DMS79 treated with DMSO at 0.1 percent for 48 hours (cell line): Measurements from ENCODE around the gene SDHAF2.
"Not testable (repeated sequence)": the region's sequence is repeated elsewhere in the genome, so short reads cannot be mapped to it uniquely, and the experiment has no call there.

ENCODE experiments used
- DNase-seq: peaks from one replicate; lab custom pipeline; 2025; lab: John Stamatoyannopoulos, UW

The SDHAF2 gene

DNA sequence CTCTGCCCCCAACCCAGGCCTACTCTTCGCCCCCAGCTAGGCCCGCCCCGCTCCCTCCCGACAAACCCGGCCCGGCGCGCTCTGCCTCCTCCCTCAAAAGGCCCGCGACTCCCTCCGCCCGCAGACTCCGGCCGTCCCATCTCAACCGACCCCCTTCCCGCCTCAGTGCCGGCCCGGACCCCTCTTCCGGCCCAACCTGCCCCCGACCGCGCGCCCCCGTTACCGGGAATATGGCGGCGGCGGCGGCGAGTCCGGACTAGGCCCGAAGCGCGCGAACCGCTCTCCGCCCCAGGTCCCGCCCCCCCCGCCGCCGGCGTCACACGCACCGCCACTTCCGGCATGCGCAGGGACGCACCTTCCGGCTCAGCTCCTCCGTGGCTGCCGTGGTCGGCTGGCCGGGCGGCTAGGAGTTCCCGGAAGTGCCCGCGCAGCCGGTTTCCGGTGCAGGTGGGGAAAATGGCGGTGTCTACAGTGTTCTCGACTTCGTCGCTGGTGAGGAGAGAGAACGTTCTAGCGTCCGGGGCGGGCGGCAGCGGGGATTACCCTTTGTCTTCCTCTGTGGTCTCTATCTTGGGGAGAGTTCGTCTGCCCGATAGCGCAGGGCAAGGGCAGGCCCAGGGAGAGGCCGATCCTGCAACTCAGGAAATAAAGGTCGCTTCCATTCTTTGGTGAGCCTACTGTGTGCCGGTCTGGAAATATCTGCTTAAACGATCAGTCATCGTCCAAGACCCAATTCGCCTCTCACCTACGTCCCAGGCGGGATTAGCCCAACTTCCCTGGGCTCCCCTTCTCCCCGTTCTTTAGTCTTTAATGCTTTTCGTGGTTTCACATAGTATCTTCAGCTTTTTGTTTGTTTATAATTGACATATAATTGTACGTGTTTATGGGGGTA, at the start of gene SDHAF2, which contains the start of gene CPSF7:
TSS of gene SDHAF2 (plus strand) at position 434 of the 892 bp plus-strand sequence. CDS start at position 457, 23 bp downstream.
TSS of gene CPSF7 (minus strand) at position 285 of the 892 bp plus-strand sequence. CDS start 740 bp downstream, outside the sequence.
- DNase-seq = peak; percentile 90

DNA sequence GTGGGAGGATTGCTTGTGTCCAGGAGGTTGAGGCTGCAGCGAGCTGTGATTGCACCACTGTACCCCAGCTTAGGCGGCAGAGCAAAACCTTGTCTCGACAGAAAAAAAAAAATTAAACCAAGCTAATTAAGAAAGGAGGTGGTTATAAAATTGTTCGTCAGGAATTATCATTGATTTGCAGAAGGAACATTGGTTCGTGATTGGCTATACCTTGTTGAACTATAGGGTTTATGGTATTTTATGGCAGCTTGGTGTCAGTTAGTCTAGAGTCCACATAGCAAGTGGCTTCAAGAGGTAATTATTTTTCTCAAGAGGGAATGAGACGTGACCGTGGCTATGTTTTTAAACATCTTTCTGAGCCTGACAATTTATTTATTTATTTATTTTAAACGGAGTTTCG, 49.0 kb upstream of the SDHAF2 start:
- DNase-seq = no peak

DNA sequence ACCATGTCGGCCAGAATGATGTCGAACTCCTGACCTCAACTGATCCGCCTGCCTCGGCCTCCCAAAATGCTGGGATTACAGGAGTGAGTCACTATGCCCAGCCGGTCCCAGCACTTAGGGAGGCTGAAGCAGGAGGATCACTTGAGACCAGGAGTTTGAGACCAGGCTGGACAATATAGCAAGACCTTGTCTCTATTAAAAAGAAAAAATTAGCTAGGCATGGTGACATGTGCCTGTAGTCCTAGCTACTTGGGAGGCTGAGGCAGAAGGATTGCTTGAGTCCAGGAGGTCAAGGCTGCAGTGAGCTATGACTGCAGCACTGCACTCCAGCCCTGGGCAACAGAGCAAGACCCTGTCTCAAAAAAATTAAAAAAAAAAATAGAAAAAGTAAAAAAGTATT, 46.1 kb upstream of the SDHAF2 start:
- not testable (repeated sequence) for DNase-seq

DNA sequence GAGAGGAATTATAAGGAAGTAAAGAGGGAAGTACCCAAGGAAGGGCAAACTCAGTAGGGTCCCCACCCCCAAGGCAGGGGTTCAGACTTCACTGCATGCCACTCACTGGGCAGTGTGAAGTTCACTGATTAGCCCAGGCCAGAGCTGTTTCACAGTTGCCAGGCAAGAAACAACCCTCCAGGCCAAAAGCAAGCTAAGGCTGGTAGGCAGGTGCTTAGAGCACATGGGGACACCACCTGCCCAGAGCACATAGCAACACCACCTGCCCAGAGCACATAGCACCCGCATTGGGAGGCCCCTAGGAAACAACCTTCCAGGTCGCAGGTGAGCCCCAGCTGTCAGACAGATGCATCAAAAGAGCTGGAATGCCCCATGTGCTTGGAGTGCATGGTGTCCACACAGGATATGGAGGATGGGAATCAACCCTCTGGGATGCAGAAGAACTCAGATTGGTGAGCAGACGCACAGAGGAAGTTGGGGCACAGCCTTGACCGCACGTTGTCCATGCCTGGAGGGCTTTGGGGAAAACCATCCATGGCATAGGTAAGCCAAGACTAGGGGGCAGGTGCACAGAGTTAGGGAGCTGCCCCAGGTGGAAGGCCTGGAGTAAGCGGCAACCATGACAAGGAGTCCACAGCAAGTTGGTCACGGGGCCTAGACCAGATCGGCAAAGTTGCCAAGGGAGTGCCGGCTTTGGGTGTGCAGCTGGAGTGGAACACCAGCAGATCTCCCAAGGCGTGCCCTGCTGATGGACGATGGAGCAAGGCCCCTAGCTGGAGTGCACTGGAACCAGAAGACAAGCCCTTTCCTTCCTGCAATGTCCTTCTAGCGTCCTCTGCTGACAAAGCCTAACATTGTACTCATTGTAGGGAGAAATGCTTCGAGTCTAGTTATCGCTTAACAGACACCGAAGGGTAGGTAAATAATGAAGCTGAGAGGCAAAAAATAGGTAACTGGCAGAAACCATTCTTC, 45.4 kb upstream of the SDHAF2 start:
- DNase-seq = no peak

DNA sequence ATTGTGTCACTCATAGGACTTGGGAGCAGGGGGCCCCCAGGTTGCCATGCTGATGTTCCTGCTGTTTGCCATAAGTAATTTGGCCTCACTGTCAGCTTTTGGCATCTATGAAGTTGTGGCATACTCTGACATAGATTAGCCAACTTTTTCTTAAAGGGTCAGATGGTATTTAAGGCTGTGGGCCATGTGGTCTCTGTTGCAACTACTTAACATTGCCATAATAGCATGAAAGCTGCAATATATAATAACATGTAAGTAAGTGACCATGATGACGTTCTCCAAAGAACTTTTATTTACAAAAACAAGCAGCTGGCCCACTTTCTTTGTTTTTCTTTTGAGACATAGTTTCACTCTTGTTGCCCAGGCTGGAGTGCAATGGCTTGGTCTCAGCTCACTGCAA, 39.8 kb upstream of the SDHAF2 start:
- DNase-seq = no peak

DNA sequence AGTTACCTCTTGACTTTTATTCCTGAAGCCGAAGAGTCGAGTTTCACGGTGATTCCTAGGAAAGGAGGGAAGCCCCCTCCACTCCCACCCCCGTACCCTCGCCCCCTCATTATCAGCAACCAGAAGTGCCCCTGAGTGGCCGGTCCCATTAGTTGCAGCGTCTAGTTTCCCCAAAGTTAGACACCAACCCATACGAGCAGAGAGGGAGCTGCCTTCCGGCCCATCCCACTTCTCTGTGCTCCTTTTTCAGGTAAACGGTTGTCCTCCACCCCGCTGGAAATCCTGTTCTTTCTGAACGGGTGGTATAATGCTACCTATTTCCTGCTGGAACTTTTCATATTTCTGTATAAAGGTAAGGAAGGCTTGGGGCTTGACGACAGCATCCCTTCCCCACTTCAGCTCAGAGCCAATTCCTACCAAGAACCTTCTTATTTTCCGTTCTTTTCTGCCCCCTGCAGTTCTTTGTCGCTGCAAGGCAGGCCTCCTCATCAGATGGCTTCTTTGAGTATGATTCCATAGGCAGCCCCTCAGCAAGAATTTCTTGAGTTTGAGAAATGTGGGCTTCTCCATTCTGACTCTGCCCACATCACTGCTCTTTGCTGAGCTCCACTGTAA, 36.8 kb upstream of the SDHAF2 start:
- peak; percentile 26 for DNase-seq

DNA sequence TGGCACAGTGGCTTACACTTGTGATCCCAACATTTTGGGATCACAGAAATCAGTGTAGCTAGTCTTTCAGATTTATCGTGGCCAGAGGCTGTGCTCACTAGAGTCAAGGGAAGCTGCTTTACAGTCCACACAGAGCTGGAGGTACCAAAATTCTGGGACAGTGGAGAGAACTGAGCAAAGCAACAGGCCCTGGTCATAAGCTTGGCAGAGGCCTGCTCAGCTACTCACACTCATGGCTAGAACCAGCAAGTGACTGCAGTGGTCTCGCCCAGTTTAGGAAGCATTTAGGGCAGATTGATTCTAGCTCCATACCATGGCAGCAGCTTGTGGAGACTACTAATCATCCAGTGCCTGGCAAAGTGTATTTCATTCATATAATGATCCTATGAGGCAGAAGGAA, 28.8 kb upstream of the SDHAF2 start:
- no peak for DNase-seq

DNA sequence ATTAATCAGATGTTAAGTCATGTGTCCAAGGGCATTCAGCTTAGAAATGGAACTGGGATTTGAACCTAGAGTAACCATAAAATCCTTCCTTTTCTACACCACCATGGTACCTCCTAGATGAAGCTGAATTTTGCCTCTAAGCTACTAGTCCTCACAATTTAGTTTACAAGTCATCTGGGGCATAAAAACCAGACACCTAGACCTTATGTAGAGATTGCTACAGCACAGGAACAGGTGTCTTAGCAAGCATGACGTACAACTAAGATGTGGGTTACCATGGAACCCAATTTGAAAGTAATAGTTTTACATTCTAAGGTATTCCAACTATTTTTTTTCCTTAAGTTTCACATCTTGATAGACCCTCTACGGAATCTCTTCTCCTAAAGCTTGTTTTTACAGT, 28.4 kb upstream of the SDHAF2 start:
- no peak for DNase-seq

DNA sequence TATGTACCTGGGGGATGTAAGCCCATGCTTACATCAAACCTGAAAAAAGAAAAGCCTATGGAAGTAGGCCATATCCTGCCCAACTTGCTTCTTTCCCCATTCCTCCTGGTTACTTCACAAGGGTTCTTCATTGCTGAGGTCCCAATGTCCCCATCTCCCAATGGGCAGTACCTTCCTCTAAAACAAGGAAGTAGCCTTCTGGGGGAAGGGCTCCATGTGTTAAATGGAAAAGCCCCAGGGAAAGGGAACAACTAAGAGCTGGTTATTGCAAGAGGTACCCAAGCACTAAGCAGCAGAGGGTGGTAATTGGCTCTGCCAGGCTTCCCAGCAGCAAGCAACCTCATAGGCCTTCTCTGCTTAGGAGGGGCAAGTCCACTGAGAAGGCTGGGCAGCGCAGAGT, 26.3 kb upstream of the SDHAF2 start:
- no peak for DNase-seq

DNA sequence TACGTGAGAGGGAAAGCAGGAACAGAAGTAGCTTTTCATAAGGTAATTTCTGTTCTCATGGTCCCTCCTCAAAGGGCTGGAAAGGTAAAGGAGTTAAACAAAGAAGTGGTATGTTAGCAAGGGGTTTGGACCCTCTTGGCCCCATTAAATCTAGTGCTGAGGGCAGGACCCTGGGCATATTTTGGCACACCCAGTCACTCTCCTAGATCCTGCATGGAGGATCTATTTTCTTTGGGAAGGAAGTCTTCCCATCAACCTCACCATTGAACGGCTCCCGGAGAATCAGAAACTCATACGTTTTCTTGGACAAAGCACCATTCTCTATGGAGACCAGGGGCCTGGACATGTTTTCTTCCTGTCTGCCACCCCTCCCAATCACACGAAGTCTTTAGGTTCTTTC, 25.8 kb upstream of the SDHAF2 start:
- no peak for DNase-seq

DNA sequence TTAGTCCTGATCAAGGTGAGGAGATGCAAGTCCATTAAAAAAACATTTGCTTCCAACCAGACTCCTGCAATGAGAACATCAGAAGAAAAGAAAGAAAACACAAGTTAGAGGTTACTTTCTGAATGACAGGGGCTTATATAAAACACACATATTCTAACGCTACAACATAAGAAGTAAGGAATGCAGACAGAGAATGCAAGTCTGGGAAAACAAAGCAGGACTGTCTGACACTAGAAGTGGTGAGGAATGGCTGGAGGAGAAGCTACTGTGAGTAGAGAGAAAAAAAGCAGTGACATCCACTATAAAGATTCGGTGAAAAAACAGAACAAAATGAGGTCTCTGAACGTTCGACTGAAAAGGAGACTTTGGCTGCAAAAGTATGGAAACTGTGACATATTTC, 25.3 kb upstream of the SDHAF2 start:
- DNase-seq = no peak

DNA sequence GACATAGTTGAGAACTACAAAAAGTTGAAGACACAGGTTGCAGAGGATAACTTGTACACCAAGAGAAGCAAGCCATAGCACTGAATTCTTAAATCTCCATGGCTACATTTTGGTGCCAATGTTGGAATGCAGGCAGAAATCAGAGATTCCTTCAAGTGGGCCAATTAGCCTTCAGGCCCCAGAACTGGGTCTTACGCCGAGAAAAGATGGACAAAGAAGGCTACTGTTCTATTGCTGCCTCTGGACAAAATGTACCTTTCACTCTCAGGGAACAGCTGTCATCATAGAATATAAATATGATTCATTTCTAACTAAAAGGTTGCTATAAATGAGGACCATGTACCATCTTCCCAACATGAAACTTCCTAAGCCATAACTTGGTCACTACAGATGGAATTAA, 23.9 kb upstream of the SDHAF2 start:
- no peak for DNase-seq

DNA sequence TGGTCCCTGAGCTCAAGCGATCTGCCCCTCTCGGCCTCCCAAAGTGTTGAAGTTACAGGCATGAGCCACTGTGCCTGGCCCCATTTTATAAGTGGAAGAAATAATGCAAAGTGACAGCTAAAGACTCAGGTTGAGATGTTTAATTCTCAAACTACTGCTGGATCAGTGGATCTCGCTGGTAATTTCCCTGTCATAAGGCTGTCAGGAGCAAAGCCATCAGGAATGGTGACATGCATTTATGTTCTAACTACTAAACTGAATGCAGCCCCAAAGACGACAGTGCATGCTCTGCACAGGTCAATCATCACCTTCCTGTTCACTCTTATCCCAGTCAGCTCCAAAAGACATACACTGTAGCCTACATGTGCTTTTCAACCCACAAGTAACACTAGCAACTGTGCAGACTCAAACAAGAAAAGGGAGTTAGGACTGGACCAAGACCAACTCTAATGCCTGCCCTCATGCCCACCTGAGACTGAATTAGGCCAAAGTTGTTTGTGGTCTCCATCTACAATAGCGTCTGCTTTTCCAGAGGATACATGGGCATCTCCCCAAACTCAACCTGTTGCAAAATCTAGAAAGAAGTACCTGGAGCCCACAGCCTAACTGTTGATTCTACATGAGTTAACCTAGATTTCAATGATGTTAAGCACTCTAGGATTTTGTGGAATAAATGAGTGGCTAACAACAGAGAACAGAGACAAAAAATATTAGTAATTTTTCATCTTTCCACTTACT, 22.8 kb upstream of the SDHAF2 start:
- DNase-seq = no peak

DNA sequence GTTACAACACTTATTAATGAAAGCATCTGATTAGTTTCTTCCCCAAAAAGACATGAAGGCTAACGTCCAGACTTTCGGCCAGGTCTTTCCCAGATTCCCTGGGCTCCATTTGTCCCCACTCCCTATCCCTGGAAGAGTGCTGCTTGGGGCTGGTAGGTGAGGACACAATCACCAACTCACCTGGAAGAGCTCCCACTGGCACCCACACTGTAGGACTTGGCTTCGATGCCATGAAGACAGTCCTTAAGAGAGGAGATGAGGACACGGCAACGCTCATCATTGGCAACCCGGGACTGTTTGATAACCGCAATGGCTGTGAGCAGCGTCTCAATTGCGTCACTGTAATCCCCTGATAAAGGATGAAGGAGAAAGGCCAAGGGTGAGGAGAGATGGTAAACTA, 18.3 kb upstream of the SDHAF2 start:
- DNase-seq = no peak

DNA sequence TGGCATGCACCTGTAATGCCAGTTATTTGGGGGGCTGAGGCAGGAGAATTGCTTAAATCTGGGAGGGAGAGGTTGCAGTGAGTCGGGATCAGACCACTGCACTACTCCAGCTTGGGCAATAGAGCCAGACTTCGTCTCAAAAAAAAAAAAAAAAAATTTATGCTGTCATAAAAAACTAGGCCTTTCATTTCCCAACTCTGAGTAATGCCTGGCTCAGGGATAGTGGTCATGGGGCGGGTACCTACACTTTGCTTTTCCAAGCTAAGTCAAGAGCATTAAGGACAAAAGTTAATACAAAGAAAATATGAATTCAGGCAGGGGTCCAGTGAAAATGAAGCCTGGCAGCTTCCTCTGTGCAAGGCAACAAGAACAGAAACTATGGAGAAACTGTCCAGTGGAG, 16.4 kb upstream of the SDHAF2 start:
- no peak for DNase-seq

DNA sequence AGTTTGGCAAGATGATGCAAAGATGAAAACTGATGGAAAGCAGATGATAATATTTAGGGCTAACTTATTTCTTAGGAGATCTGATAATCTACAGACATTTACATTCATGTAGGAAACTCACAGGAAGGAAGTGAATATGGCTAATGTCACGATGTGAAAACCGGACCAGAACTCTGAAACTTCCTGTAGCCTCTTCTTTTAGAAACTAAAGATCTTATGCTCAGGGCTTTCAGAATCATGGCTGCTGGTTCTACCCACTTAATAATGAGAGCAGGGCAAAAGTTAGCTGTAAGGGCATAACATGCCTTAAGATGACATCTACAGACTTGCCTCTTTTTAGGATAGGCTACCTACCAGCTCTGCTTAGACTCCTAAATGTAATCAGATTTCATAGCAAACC, 15.4 kb upstream of the SDHAF2 start:
- no peak for DNase-seq

DNA sequence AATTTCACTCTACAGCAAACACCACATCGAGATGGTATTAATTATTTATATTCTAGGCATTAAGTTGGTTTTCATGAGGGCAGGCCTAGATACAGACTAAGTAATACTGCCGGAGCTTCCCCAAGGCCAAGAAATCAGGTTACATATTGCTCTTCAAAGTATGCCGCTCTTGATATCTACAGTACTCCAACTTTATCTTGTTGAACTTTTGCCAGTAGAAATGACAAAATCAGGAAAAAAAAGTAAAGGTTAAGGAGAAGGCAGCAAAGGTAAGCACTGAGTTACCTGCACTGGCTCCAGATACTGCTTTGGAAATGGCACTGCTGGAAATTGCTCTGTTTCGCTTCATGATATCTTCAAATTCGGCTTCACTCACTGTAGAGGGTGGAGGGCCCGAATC, 14.5 kb upstream of the SDHAF2 start:
- DNase-seq = no peak

DNA sequence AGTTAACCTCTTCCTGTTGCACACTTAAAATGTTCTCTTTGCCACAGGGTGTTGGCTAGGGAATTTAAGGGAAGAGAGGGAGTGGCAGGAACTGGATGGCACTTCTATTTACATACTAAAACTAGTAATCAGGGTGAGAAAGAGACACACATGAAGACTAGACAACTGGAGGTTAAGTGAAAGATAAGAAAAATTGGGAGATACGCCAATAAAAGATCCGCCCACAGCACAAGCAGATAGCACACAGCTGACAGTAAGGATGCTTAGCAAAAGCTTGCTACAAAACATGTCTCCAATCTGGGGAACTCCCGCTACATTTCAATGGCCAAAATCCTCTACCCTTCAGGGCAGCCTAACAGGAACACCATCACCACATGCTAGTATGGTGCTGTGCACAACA, 13.0 kb upstream of the SDHAF2 start:
- no peak for DNase-seq

DNA sequence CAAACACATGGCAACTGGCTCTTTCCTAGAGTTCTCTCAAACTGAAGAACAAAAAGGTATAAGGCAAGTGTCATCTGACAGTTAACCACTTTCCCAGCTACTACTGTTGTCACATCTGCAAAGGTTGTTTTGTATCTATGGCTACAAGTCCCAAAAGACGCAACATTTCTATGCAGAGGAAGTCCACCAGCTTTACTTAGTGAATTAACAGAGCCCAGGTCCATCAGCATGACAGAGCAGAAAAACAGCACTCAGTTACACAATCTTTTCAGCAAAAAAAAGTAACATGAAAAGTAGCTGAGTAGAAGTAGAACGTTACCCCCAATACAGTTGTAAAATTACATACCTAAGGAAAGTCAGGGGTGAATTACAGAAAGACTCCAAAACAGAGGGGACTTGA, 12.3 kb upstream of the SDHAF2 start:
- no peak for DNase-seq

DNA sequence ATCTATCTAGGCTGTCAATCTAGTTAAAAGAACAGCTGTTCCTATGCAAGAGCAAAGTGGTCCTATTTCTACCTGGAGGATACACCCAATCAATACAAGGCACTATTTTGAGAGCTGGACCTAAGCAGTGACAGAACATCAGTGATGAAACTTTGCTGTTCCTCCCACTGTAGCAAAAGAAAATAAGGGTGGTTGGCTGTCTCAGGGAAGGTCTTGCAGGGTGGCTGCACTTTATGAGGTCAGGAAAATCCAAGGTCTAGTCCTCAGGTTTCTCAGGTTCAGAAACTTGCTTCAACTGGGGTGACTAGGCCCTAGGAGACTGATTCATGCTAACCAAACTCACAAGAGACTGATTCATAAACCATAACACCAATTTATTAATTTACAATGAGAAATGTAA, 11.8 kb upstream of the SDHAF2 start:
- no peak for DNase-seq

DNA sequence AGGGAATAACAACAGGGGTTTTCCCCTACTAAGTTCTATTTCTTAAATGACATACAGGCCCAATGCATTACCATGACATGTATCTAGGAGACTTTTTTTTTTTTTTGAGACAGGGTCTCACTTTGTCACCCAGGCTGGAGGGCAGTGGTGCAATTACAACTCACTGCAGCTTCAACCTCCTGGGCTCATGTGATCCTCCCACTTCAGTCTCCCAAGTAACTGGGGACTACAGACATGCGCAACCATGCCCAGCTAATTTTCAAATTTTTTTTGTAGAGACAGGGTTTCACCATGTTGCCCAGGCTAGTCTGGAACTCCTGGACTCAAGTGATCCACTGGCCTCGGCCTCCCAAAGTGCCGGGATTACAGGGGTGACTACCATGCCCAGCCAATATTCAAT, 7.7 kb upstream of the SDHAF2 start:
- DNase-seq = no peak
